Astrocyte of the hippocampus (primary cell): Measurements from ENCODE around the gene MXI1.
A peak's percentile ranks its signal among the peaks of the same experiment; 100 is the strongest.
"Not testable (repeated sequence)": the region's sequence is repeated elsewhere in the genome, so short reads cannot be mapped to it uniquely, and the experiment has no call there.

Source experiments
- DNase-seq: peaks from one replicate; pipeline ENCODE4 v3.0.0; 2011; ENCODE audit warnings: low read depth, low spot score

MXI1 gene

DNA sequence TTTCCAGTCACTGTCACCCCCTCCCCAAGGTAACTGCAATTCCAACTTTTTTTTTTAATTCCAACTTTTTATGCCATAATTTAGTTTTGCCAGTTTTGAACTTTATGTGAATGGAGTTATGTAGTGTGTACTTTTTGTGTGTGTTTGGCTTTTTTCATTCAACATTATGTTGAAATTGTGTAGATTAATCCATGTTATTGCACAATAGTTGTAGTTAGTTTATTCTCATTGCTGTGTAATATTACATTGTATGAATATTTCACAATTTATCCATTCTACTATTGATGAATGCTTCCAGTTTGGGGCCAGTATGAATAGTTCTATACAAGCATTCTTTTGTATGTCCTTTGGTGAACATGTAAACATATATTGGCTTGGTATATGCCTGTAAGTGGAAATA lies 32.5 kb downstream of the MXI1 start:
- DNase-seq: no peak

DNA sequence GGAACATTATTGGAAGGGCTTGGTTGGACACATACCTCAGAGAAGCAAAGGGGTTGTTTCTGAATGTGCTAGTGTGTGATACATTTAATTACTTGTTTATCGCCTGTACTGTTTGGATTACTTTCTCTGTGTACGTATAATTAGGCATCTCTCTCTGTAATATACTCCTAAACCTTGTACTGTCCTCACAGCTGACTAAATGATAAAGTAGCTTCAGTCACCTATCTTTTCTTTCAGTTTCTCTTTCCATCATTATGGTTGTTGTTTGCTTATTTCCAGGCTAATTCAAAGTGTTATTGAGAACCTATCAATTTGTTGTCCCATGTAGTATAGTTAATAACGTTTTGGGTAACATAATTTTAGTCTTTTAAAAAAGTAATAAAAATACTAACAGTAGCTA lies 34.0 kb downstream of the MXI1 start:
- DNase-seq: no peak

DNA sequence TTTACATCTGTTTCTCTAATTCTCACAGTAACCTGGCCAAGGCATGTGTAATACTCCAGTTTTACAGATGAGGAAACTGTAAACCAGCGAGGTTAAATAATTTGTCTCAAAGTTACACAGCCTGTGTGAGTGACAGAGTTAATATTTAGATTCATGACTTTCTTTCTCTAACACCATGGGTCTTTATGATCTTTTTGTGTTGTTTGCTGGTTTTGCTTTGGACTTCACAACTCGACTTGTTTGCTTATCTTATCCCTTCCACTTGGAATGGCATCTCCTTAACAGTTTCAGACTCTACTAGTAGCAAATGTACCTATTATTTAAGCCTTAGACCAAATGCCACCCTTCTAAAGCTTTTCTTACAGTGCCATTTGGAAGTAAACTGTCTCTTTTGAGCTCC lies 34.4 kb downstream of the MXI1 start:
- DNase-seq: no peak

DNA sequence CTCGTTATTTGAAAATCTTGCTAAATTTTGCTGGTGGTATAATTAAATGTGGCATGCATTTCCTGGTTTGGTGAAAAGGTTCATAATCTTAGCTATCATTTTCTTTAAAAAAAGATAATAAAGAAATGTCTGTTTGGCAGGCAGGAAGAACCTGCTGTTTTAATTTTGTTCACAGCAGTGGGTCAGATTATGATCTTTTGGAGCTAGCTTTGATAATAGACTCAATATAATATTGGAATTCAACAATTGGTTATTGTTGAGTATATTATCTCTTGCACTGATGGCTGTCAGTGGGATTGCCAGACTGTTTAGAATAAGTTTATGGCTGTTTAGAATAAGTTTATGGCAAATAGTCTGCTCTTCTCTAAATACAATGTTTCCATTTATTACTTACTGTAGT lies 35.1 kb downstream of the MXI1 start:
- no peak for DNase-seq

DNA sequence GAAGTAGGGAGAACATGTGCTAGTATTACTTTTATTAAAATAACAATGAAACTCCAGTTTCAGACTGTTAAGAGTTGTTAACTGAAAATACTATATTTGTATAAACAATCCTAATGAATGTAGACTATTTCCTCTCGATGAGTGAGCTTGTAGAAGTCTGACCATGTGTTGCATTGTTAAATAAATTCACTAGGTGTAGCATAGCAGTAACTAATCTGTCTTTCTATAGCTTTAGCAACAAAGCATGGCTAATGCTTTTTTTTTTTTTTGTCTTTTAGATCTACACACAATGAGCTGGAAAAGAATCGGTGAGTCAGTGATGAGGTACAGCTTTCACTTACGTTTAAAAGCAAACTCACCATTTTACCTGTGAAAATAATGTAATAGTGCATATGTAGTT lies 37.1 kb downstream of the MXI1 start:
- DNase-seq: no peak

DNA sequence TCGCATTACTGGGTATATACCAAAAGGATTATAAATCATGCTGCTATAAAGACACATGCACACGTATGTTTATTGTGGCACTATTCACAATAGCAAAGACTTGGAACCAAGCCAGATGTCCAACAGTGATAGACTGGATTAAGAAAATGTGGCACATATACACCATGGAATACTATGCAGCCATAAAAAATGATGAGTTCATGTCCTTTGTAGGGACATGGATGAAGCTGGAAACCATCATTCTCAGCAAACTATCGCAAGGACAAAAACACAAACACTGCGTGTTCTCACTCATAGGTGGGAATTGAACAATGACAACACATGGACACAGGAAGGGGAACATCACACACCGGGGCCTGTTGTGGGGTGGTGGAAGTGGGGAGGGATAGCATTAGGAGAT lies 40.4 kb downstream of the MXI1 start:
- not testable (repeated sequence) for DNase-seq

DNA sequence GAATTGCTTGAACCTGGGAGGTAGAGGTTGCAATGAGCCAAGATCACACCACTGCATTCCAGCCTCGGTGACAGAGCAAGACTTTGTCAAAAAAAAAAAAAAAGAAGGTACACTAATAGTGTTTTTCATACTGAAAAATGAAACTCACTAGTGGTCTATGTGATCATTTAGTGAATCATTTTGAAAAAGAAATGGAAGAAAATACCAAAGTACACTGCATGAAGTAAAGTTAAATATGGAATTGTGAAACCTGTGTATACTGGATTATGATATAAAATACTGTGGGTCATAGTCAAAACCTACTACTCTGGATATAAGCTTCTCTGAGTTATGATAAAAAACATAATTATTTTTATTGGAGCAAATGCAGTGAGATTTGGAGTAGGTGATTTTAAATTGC lies 42.1 kb downstream of the MXI1 start:
- DNase-seq: not testable (repeated sequence)

DNA sequence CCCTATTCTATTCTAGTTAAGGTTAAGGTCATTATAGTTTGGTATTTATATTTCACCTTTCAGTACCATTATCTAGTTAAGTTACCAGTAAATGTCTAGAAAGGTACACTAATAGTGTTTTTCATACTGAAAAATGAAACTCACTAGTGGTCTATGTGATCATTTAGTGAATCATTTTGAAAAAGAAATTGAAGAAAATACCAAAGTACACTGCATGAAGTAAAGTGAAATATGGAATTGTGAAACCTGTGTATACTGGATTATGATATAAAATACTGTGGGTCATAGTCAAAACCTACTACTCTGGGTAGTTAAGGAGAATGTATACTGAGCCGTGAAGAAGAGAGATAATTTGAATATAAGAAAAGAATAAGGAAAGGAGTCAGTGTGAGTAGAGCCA lies 44.0 kb downstream of the MXI1 start:
- not testable (repeated sequence) for DNase-seq

DNA sequence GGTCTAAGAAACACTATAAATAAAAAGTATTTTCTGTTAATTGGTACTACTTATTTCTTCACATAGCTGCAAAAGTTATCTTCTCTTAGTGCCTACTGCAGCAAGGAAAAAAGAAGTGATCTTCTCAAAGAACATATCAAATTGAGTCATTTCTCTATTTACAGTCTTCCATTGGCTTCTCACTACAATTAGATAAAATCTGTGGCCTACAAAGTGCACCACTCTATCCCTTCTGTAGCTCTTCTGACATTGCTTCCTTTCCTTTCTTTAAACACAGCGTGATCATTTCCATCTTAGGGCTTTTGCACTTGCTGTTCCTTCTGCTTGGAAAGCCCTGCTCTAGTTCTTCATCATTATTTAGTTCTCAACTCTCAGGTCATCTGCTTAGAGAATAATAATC lies 44.7 kb downstream of the MXI1 start:
- no peak for DNase-seq

DNA sequence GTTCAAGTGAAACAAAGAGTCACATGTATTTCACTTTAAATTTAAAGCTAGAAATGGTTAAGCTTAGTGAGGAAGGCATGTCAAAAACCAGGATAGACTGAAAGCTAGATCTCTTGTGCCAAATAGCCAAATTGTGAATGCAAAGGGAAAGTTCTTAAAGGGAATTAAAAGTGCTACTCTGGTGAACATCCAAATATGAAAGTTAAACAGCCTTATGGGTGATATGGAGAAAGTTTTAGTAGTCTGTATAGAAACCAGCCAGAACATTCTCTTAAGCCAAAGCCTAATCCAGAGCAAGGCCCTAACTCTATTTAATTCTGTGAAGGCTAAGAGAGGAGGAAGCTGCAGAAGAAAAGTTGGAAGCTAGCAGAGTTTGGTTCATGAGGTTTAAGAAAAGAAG lies 47.1 kb downstream of the MXI1 start:
- no peak for DNase-seq

DNA sequence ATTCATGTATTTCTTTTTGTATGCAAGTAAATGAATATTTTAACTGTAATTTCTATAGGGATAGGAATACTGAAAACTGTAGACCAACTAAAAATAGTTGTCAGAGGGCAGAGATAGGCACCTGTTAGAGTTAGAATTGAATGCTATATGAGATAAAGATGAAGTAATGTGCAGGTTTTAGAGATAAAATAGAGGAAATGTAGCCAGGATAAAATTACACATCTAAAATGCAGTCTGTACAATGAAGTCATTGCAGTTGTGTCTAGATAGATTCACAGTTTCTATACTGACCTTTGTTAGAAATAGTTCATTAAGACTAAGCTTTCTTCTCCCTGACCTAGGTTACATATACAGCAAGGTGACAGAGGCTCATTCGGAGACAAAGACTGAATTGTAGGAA lies 51.1 kb downstream of the MXI1 start:
- DNase-seq: no peak

DNA sequence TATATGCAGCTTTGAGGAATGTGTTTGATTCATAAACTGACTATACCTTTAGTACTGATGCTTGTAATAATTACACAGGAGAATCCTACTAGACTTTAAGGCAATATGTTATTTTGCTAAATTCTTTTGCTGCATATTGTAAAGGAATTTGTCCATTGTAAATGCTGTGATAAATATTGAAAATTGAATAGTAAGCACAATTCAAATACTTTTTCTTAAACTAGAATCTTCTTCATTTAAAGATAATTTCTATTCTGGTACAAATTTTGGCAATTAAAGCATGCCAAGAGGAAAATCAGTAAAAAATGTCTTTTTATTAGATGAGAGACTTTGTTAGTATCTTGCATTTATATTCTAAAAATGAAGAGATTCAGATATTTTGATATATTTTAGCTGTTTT lies 51.9 kb downstream of the MXI1 start:
- no peak for DNase-seq

DNA sequence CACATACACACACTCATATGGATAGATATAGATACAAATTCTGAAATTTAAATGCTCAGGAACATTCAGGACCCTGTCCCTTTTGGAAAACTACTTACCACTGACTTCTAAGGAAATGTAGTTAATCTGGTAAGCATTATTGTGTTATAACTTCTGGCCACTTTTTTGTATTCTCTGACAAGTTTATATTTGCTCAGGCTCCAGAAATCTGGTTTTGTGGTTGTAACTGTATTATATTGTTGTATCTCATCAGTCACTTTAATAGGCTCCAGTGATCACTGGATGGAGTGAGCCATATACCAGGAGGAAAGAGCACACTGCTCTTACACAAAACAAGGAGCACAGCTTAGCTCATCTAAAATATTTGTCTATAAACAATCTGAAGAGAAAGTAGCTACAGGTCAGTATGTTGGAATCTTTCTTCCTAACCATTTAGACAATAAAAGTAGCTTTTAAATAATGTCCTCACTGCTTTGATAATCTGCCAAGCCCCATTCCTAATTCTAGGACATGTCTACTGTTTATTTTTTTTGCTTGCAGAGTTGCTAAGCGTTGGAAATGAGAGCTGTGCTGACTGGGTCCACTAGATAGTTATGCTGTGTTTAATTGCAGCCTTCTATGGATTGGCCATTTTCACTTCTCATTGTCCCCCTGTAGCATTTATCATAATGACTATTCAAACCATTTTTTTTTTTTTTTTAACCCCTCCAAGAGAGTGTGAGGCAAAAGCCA lies 53.5 kb downstream of the MXI1 start:
- peak; percentile 57 for DNase-seq

DNA sequence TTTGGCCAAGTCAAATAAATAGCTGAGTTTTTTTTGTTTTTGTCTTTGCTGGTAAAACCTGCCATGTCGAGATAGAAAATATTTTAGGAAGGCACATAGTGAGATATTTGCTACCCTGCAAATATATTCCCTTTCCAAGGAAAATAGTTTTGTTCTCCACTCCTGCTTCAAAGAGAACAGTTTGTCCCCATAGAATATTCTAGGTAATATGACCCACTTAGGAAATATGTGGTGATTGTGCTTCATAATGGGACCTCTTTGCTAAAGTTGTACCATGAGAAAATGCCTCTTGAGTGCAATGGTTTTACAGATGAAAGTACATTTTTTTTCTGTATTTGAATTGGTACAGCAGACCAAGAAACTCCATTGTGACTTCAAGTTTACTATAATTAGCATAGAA lies 55.8 kb downstream of the MXI1 start:
- no peak for DNase-seq

DNA sequence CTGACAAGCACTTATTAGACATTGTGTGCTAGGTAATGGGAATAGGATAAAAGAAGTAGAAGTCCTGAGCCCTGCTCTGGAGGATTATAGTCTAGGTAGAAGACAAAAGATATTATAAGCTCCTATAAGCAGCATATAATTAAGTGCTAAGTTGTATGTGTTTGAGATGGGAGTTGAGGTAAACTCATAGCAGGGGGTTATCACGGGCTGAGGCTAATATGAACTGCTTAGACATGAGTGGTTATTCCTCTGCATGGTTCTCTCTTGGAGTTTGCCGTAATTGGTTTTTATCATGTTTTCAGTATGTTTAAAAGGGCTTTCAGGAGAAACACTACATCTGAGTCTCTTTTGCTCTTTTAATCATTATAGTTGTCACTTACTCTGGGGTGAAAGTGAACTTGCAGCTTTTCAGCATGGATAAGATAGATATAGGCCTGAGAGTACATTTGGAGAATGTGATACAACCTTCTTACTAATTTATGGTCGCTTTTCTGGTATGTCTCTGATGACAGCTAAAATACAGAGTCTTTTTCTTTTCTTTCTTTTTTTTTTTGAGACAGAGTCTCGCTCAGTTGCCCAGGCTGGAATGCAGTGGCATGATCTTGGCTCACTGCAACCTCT lies 58.3 kb downstream of the MXI1 start:
- DNase-seq: no peak

DNA sequence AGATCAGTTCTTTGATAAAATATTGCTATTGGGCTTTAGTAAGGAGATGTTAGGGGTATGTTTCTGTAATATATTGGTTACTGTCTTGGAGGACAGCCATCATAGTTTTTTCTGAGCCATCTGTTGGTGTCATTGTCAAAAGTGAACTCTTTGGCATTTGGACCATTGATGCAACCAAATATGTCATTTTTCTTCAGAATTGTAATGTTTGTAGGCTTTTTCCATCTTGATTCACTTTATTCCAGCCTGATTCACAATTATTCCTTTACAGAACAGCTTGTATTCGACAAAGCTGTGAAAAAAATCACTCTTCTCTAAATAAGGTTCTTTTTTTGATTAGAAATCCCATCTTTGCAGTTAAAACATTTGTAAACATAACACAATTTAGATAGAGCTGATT lies 59.9 kb downstream of the MXI1 start:
- no peak for DNase-seq

DNA sequence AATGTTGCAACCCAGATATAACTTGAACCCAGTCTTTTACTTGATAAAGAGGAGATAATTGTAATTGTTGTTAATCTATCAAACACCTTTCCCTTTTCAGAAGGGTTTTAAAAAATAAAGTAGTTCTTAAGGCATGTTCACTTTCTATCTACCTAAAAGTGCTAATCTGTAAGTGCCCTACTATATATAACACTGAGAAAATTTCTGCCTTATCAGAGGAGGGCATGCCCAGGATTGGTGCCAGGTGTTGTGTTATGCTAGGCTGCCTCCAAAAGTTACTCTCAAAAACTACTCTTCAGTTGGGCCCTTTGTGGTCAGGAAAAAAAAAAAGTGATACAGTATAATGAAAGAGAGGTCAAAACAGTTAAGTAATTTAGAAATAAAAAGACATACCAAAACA lies 61.0 kb downstream of the MXI1 start:
- no peak for DNase-seq

DNA sequence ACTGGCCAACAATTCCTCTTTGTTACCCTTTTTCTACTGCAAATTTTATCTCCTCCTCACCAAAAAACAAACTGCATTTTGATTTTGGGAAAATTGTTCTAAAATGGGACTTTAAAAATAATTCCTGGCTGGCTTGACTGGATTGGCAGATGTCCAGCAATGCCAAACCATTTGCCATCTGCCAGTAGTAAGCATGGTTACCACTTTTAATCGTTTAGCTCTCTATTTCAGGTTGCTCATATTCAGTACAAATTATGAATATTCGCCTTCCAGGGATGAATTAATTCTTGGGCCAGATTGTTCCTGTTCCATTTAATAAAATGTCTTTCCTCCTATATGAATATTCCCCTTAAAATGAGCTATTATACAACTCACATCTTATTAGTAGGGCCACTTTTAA lies 61.6 kb downstream of the MXI1 start:
- peak; percentile 16 for DNase-seq

DNA sequence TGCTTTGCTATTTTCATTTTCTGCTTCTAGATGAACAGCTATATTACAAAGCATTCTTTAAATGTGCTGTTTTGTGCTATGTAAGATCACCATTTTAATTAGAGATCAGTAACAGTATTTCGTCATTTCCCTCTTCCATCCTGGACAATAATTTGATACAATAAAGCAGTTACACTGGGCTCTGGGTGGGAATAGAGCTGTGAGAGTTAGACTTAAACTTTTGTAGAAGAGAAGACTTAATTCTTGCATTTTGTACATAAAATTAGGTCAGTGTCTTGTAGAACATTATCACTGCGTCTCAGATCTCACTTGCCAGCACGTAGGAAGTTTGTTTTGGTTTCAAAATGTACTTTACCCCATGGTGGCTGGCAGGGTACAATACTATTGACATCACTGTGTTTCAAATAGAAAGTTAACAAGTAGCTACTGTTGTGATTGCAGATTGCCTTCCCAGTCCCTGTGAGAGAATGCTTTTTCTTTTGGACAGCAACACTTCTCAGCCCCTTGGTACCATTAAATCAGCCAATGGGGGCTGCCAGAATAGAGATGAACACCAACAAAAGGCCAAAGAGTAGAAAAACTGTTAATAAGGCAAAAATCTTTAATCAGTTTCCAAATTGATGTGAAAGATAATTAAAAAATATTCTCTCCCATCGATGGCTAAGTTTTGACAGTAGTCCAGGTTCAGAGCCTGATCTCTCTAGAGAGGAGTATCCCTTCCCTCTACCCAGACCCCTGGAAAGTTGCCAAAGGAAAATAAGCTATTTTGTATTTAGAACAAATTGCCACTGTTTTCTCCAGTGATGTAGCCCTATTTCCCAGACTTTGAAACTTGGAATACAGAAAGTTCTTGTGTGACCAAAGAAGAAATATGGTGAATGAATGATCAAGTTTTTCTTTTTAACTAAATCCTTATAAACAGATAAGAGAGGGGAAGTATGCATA lies 62.2 kb downstream of the MXI1 start:
- peak; percentile 54 for DNase-seq

DNA sequence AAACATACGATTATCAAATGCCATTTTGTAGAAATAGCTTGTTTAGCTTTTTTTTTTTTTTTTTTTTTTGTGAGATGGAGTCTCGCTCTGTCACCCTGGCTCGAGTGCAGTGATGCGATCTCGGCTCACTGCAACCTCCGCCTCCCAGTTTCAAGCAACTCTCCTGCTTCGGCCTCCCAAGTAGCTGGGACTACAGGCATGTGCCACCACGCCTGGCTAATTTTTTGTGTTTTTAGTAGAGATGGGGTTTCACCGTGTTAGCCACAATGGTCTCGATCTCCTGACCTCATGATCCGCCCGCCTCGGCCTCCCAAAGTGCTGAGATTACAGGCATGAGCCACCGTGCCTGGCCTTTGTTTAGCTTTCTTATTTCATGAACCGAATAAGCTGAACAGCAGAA lies 65.6 kb downstream of the MXI1 start:
- not testable (repeated sequence) for DNase-seq

DNA sequence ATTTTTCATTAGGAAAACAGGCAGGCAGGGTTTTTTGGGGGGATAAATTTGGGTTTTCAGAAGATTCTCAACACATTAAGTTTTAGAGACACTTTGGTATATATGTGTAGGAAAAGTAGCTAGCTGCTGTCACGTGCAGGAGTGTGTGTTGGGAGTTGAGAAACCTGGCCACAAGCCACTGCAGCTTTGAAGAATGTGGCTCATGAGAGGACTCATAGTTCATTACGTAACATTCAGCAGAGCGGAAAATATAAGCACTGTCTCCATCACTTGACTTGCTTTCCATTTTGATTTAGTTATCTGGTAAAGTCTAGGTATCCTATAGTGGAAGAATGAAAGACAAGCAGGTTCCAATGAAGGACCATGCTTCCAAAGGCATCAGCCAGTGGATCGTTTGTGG lies 66.1 kb downstream of the MXI1 start:
- DNase-seq: peak; percentile 64

DNA sequence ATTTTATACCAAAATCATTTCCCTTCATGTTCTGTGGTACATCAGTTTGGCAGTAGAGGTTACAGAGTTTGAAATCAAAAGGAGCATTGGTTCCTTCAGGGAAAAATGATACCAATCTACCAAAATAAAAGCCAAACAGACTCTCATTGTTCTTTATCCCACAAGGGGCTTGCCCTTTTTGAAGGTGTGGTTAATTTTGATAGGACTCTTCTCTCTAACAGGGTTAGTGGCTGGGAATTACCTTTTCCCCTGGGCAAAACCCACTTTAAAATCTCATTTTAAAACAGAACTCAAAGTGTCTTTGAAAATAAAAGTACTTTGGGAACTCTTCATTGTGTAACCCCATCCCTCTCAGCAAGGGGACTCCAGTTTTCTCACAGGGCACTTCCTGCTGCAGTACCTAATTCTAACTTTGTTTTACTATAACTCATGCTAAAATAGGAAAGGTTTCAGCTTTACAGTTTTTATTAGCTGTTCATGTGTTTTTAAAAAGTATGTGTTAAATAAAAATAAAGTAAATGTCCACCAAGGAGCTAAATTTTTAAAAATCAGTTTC lies 66.7 kb downstream of the MXI1 start:
- DNase-seq: no peak
